Measurements from ENCODE around the gene CRYBG2. TPM values are rescaled to one million over a fixed set of nuclear protein-coding genes. Genes with fewer than 3 reads are reported as not detected.

The CRYBG2 gene
- total and polyA plus RNA-seq, 2 of the 8 experiments (the other 6 are each of a cell fraction or from before 2014, with no cell fraction given): 14.2 to 17.0 TPM

GRCh38 chr1:26306290-26307229, 47.4 kb downstream of the CRYBG2 start, which contains the start of gene UBXN11 (continued):
- TF ChIP-seq SP1 (IDR thresholded peaks at IDR 0.05; ENCODE audit: low read depth, low read length): no peak
- TF ChIP-seq CBX5 (IDR thresholded peaks at IDR 0.05; ENCODE audit: low read depth, low read length): no peak
- no peak for TF ChIP-seq CHD1 (IDR thresholded peaks at IDR 0.05; ENCODE audit: low read depth, low read length)
- peak; percentile 29 to 81; a peak in 1 of 4 replicates for TF ChIP-seq HDAC2 (IDR thresholded peaks at IDR 0.05; ENCODE audit: borderline replicate concordance in 1 of 2, low read depth in 2 of 2, low read length in 2 of 2)
- TF ChIP-seq RFX5 (IDR thresholded peaks at IDR 0.05; ENCODE audit: borderline replicate concordance, low read depth, low read length): no peak
- 0 out of 2 replicates have a peak, but pooled peaks have one; percentile 28 for TF ChIP-seq E2F6 (IDR thresholded peaks at IDR 0.05)
- peak; percentile 32; the same call in 1 of the 2 replicates for TF ChIP-seq PHF8 (conservative IDR thresholded peaks at IDR 0.05; ENCODE audit: low read depth, low read length)
- no peak for TF ChIP-seq GTF2F1 (IDR thresholded peaks at IDR 0.05; ENCODE audit: borderline replicate concordance, low read depth, low read length)
- TF ChIP-seq SIX5 (IDR thresholded peaks at IDR 0.05; ENCODE audit: low read depth, low read length): no peak
- no peak for TF ChIP-seq JUN (IDR thresholded peaks at IDR 0.05; ENCODE audit: low read depth, low read length)
- no peak for TF ChIP-seq ASH2L (IDR thresholded peaks at IDR 0.05; ENCODE audit: low read length)
- TF ChIP-seq ATF3 (IDR thresholded peaks at IDR 0.05; ENCODE audit: insufficient read depth, low read depth, low read length): no peak
- TF ChIP-seq BRCA1 (IDR thresholded peaks at IDR 0.05; ENCODE audit: low read depth, low read length): no peak
- TF ChIP-seq RXRA (IDR thresholded peaks at IDR 0.05; ENCODE audit: insufficient read depth, low read depth, low read length): no peak
- TF ChIP-seq SRF (IDR thresholded peaks at IDR 0.05; ENCODE audit: low read depth, low read length): no peak
- no peak for TF ChIP-seq NRF1 (IDR thresholded peaks at IDR 0.05; ENCODE audit: low read depth, low read length)
- TF ChIP-seq CEBPB (IDR thresholded peaks at IDR 0.05; ENCODE audit: low read depth, low read length): no peak; the same call in 1 of the 2 replicates
- TF ChIP-seq GABPA (IDR thresholded peaks at IDR 0.05; ENCODE audit: borderline replicate concordance, insufficient read depth, low read length): no peak
- no peak for TF ChIP-seq SP4 (IDR thresholded peaks at IDR 0.05; ENCODE audit: low read length)
- peak; percentile 95 for TF ChIP-seq YY1 (IDR thresholded peaks at IDR 0.05; ENCODE audit: low read depth, low read length)
- no peak for TF ChIP-seq CTBP2 (IDR thresholded peaks at IDR 0.05; ENCODE audit: borderline replicate concordance, insufficient read depth, insufficient read length, low read length)
- peak; percentile 38; the same call in 1 of the 2 replicates for TF ChIP-seq CREB1 (IDR thresholded peaks at IDR 0.05)
- no peak for TF ChIP-seq EZH2 (IDR thresholded peaks at IDR 0.05; ENCODE audit: low read depth, low read length, severe bottlenecking)
